RWPE1 (cell line): ENCODE data around the gene ADRM1.
A peak's percentile ranks its signal among the peaks of the same experiment; 100 is the strongest.

Source experiments
- CTCF ChIA-PET: fragments of 350-600 bp; sonication (Branson Sonifier 250); formaldehyde crosslinking; extraction: SDS; loops from one replicate; lab custom pipeline; 2021; lab: Yijun Ruan, JAX
- POLR2A ChIA-PET: fragments of 400-600 bp; formaldehyde crosslinking; extraction: SDS; loops from one replicate; lab custom pipeline; 2020; ENCODE audit warnings: antibody characterized with exemption; ENCODE audit not compliant: low non-redundant PET; lab: Yijun Ruan, JAX
- DNase-seq: peaks from one replicate; pipeline ENCODE4 v3.0.0; 2012; ENCODE audit warnings: low spot score
- H3K27ac ChIP-seq: fragments of 450-650 bp; 2 replicates; pipeline ENCODE4 v1.5.1; 2017
- CTCF ChIP-seq: fragments of 450-650 bp; conservative IDR thresholded peaks from 2 replicates; pipeline ENCODE4 v1.5.1; 2017; ENCODE audit warnings: low read depth, mild to moderate bottlenecking

ADRM1 gene

GRCh38 chr20:62311150-62311549 is 8.4 kb downstream of the ADRM1 start:
- peak overlapping the region; percentile 96 for H3K27ac ChIP-seq
- CTCF ChIA-PET, result interaction anchor here (0.9 kb wide), 1 partner anchor 21 kb away, joined by 3 read pairs; no protein-coding TSS in a partner anchor
- POLR2A ChIA-PET, result no interaction called here
- DNase-seq, result no peak
- no peak for TF ChIP-seq CTCF

GRCh38 chr20:62311832-62312661 is 9.2 kb downstream of the ADRM1 start:
- peak overlapping the region; percentile 96 for H3K27ac ChIP-seq
- ChIA-PET CTCF (no interaction called here), POLR2A (no interaction called here)
- no peak for DNase-seq
- no peak for TF ChIP-seq CTCF

GRCh38 chr20:62312662-62312977 is 9.8 kb downstream of the ADRM1 start:
- DNase-seq, result no peak
- ChIA-PET CTCF (no interaction called here), POLR2A (no interaction called here)
- no peak for TF ChIP-seq CTCF
- H3K27ac ChIP-seq, result peak overlapping the region; percentile 96

GRCh38 chr20:62313021-62313420 is 10.2 kb downstream of the ADRM1 start:
- POLR2A ChIA-PET, result no interaction called here
- CTCF ChIA-PET, result no interaction called here
- peak overlapping the region; percentile 96 for H3K27ac ChIP-seq
- no peak for DNase-seq
- no peak for TF ChIP-seq CTCF

- H3K27ac ChIP-seq, result peak overlapping the region; percentile 96
- ChIA-PET POLR2A (no interaction called here), CTCF (interaction anchor here (0.7 to 3.1 kb wide), 3 partner anchors 8 to 294 kb away, joined by 3 to 14 read pairs (median 3); no protein-coding TSS in a partner anchor)
- DNase-seq, result no peak
- TF ChIP-seq CTCF, result no peak
Observed at GRCh38 chr20:62313460-62314338, 10.9 kb downstream of the ADRM1 start.

- no peak for TF ChIP-seq CTCF
- POLR2A ChIA-PET, result interaction anchor here (0.9 kb wide), 1 partner anchor 57 kb away, joined by 3 read pairs; no protein-coding TSS in a partner anchor
- CTCF ChIA-PET, result interaction anchor here (0.7 to 3.1 kb wide), 3 partner anchors 8 to 293 kb away, joined by 3 to 14 read pairs (median 3); no protein-coding TSS in a partner anchor
- peak overlapping the region; percentile 87 for H3K27ac ChIP-seq
- no peak for DNase-seq
Observed at GRCh38 chr20:62314339-62314638, 11.5 kb downstream of the ADRM1 start.
